Left renal cortex interstitium (tissue), 4 donors: ENCODE results near the gene VAPB. TPM values are rescaled to one million over a fixed set of nuclear protein-coding genes. Genes with fewer than 3 reads are reported as not detected.
A peak's percentile ranks its signal among the peaks of the same experiment; 100 is the strongest.
"Not testable (repeated sequence)": the region's sequence is repeated elsewhere in the genome, so short reads cannot be mapped to it uniquely, and the experiment has no call there.

Experiments
- DNase-seq, 4 donors: peaks; one replicate each; pipeline ENCODE4 v3.0.0-alpha.2; 2013; ENCODE audit warnings: low read depth in 4 of 4, low spot score in 2 of 4, missing footprints in 1 of 4
- polyA plus RNA-seq, 4 donors: library from polyadenylated mRNA; unstranded; fragments of 120-200 nt; gene quantifications; one replicate each; pipeline ENCODE4 v1.2.1, GENCODE V29; 2013; ENCODE audit not compliant: insufficient read length in 4 of 4

The VAPB gene
- polyA plus RNA-seq: 10 to 100 TPM; 51.5 to 56.2 (median 53.7) TPM

GRCh38 chr20:58388882-58389323 lies at the start of gene VAPB:
Gene VAPB, plus strand, starts transcription at chr20:58389229. Its CDS starts 231 bp downstream, at chr20:58389460.
- DNase-seq: peak; percentile 81 to 89 (median 86)

- no peak for DNase-seq
Measured at GRCh38 chr20:58339741-58340140, 49.3 kb upstream of the VAPB start.

- DNase-seq: no peak
Measured at GRCh38 chr20:58340151-58340550, 48.9 kb upstream of the VAPB start.

- no peak for DNase-seq
Measured at GRCh38 chr20:58340853-58341252, 48.2 kb upstream of the VAPB start.

- DNase-seq: no peak
Measured at GRCh38 chr20:58342104-58342945, 46.7 kb upstream of the VAPB start.

- DNase-seq: no peak
Measured at GRCh38 chr20:58344741-58345140, 44.3 kb upstream of the VAPB start.

GRCh38 chr20:58349570-58349969 lies 39.5 kb upstream of the VAPB start:
- no peak for DNase-seq

GRCh38 chr20:58352468-58352867 lies 36.6 kb upstream of the VAPB start:
- no peak for DNase-seq

GRCh38 chr20:58359441-58359840 lies 29.6 kb upstream of the VAPB start:
- DNase-seq: no peak

GRCh38 chr20:58360936-58361335 lies 28.1 kb upstream of the VAPB start:
- DNase-seq: no peak

- DNase-seq: no peak
Measured at GRCh38 chr20:58361481-58362205, 27.4 kb upstream of the VAPB start.

- no peak for DNase-seq
Measured at GRCh38 chr20:58362206-58362516, 26.9 kb upstream of the VAPB start.

GRCh38 chr20:58362970-58363369 lies 26.1 kb upstream of the VAPB start:
- DNase-seq: no peak

- peak in 1 of 4 donors; percentile 36 for DNase-seq
Measured at GRCh38 chr20:58366866-58367265, 22.2 kb upstream of the VAPB start.

- no peak for DNase-seq
Measured at GRCh38 chr20:58372806-58373205, 16.2 kb upstream of the VAPB start.

- DNase-seq: not testable (repeated sequence)
Measured at GRCh38 chr20:58373296-58373695, 15.7 kb upstream of the VAPB start.

- no peak for DNase-seq
Measured at GRCh38 chr20:58374027-58374850, 14.8 kb upstream of the VAPB start.

GRCh38 chr20:58374906-58375758 lies 13.9 kb upstream of the VAPB start:
- no peak for DNase-seq

- DNase-seq: no peak
Measured at GRCh38 chr20:58375759-58376352, 13.2 kb upstream of the VAPB start.

- no peak for DNase-seq
Measured at GRCh38 chr20:58377017-58377416, 12.0 kb upstream of the VAPB start.
